SK-N-SH (cell line): ENCODE measurements around the gene CDK5RAP2. TPM values are rescaled to one million over a fixed set of nuclear protein-coding genes. Genes with fewer than 3 reads are reported as not detected.
A peak's percentile ranks its signal among the peaks of the same experiment; 100 is the strongest.

ENCODE experiments used
- CTCF ChIA-PET: fragments of 300-600, 350-600 bp; formaldehyde crosslinking; extraction: SDS; loops from one replicate; lab custom pipeline; 2021; lab: Yijun Ruan, JAX
- POLR2A ChIA-PET: fragments of 350-600 bp; sonication (Branson Sonifier 250); formaldehyde crosslinking; extraction: SDS; loops from one replicate; lab custom pipeline; 2020; ENCODE audit warnings: antibody characterized with exemption, inconsistent platforms; lab: Yijun Ruan, JAX
- DNase-seq: peaks from one replicate; pipeline ENCODE4 v3.0.0; 2012
- H2AFZ ChIP-seq: fragments of 200-600 bp; sonication (generic); 2 replicates; pipeline ENCODE4 v1.8.1; 2016; ENCODE audit warnings: antibody characterized with exemption, mild to moderate bottlenecking, low read depth
- H3F3A ChIP-seq: fragments of 200-600 bp; sonication (generic); replicated peaks from 2 replicates; pipeline ENCODE3; 2016; ENCODE audit warnings: antibody characterized with exemption, mild to moderate bottlenecking; ENCODE audit not compliant: insufficient read depth
- H3K27ac ChIP-seq, 2 experiments: fragments of 200-500 bp in 1 of 2; fragments of 200-600 bp in 1 of 2; sonication (Bioruptor generic) in 1 of 2; sonication (generic), shearing (Covaris generic) in 1 of 2; 2 replicates each; pipeline versions ENCODE4 v1.5.1 to v1.6.1; 2014 to 2016; ENCODE audit warnings: low read depth in 2 of 2, inconsistent platforms in 1 of 2, low read length in 1 of 2, mild to moderate bottlenecking in 1 of 2, mixed read lengths in 1 of 2
- H3K27me3 ChIP-seq: fragments of 200-600 bp; sonication (generic), shearing (Covaris generic); 2 replicates; pipeline ENCODE4 v1.6.1; 2016; ENCODE audit warnings: mixed run types; ENCODE audit not compliant: insufficient read depth
- H3K36me3 ChIP-seq, 2 experiments: fragments of 200-500 bp in 1 of 2; fragments of 200-600 bp in 1 of 2; sonication (Bioruptor generic) in 1 of 2; sonication (generic) in 1 of 2; replicated peaks in 1 of 2; 2 replicates each; pipeline versions ENCODE3 to v1.5.1; 2014 to 2016; ENCODE audit warnings: low read length in 1 of 2, mild to moderate bottlenecking in 1 of 2; ENCODE audit not compliant: insufficient read depth in 2 of 2, control insufficient read depth in 1 of 2
- H3K4me1 ChIP-seq, 2 experiments: fragments of 200-500 bp in 1 of 2; fragments of 200-600 bp in 1 of 2; sonication (Bioruptor generic) in 1 of 2; sonication (generic), shearing (Covaris generic) in 1 of 2; 2 replicates each; pipeline versions ENCODE4 v1.5.1 to v1.6.1; 2014 to 2016; ENCODE audit warnings: low read depth in 1 of 2, low read length in 1 of 2, mixed run types in 1 of 2; ENCODE audit not compliant: insufficient read depth in 2 of 2, control insufficient read depth in 1 of 2
- H3K4me2 ChIP-seq: fragments of 200-600 bp; sonication (generic), shearing (Covaris generic); 2 replicates; pipeline ENCODE4 v1.6.1; 2017; ENCODE audit warnings: mixed run types
- H3K4me3 ChIP-seq, 2 experiments: fragments of 200-500 bp in 1 of 2; fragments of 200-600 bp in 1 of 2; sonication (Bioruptor generic) in 1 of 2; sonication (generic), shearing (Covaris generic) in 1 of 2; 2 replicates each; pipeline versions ENCODE4 v1.5.1 to v1.8.1; 2014 to 2016; ENCODE audit warnings: low read depth in 2 of 2, inconsistent platforms in 1 of 2, low read length in 1 of 2, mild to moderate bottlenecking in 1 of 2, mixed read lengths in 1 of 2, moderate library complexity in 1 of 2
- H3K79me2 ChIP-seq: fragments of 200-600 bp; sonication (generic); 2 replicates; pipeline ENCODE4 v1.8.1; 2017; ENCODE audit warnings: mild to moderate bottlenecking; ENCODE audit not compliant: insufficient read depth
- H3K9ac ChIP-seq: fragments of 200-600 bp; sonication (generic); 2 replicates; pipeline ENCODE4 v1.6.1; 2017; ENCODE audit warnings: mixed run types
- H3K9me2 ChIP-seq: fragments of 200-600 bp; sonication (generic); 2 replicates; pipeline ENCODE4 v1.6.1; 2017; ENCODE audit warnings: mixed run types
- H3K9me3 ChIP-seq: fragments of 200-600 bp; sonication (generic); 2 replicates; pipeline ENCODE4 v1.6.1; 2017; ENCODE audit warnings: mixed run types, mild to moderate bottlenecking, moderate library complexity
- H4K20me1 ChIP-seq: fragments of 200-600 bp; sonication (generic); 2 replicates; pipeline ENCODE4 v1.6.1; 2017; ENCODE audit warnings: mild to moderate bottlenecking, mixed run types; ENCODE audit not compliant: insufficient read depth
- CHD2 ChIP-seq: fragments of 150-350 bp; IDR thresholded peaks from 2 replicates; pipeline ENCODE4 v1.6.1; 2018; ENCODE audit warnings: low read length; ENCODE audit not compliant: partially characterized antibody
- FOSL2 ChIP-seq: IDR thresholded peaks from 2 replicates; pipeline ENCODE4 v1.4.0; 2012; ENCODE audit warnings: low read depth, mild to moderate bottlenecking, moderate library complexity, borderline replicate concordance
- RAD21 ChIP-seq: IDR thresholded peaks from 2 replicates; pipeline ENCODE4 v1.6.1; 2012; ENCODE audit warnings: mild to moderate bottlenecking, low read length
- TAF1 ChIP-seq: IDR thresholded peaks from 2 replicates; pipeline ENCODE4 v1.6.1; 2012; ENCODE audit warnings: low read depth, mild to moderate bottlenecking, low read length, moderate library complexity, borderline replicate concordance
- WGBS: methylation state at CpG from one replicate; pipeline ENCODE4 v1.1.6; 2017; ENCODE audit warnings: low lambda C conversion rate; 5-methylcytosine and 5-hydroxymethylcytosine counted together
- polyA plus RNA-seq, 3 experiments: library from polyadenylated mRNA; depleted of rRNA; stranded (reverse); fragments of >200 nt; gene quantifications; 2 replicates each; pipeline ENCODE4 v1.2.3, GENCODE V29; 2012
- TF ChIP-seq, protein P1 (sequence below): fragments of 150-350 bp; IDR thresholded peaks from 2 replicates; pipeline ENCODE4 v1.6.1; 2017; ENCODE audit warnings: antibody characterized with exemption, low read length, low read depth, borderline replicate concordance
- TF ChIP-seq, protein P2 (sequence below): fragments of 200-600 bp; sonication (generic); IDR thresholded peaks from 2 replicates; pipeline ENCODE4 v1.6.1; 2017; ENCODE audit warnings: antibody characterized with exemption, mild to moderate bottlenecking, moderate library complexity

Gene CDK5RAP2
- polyA plus RNA-seq, 1 of the 3 experiments (the other 2 are of a cell fraction) = 20.7 TPM

DNA sequence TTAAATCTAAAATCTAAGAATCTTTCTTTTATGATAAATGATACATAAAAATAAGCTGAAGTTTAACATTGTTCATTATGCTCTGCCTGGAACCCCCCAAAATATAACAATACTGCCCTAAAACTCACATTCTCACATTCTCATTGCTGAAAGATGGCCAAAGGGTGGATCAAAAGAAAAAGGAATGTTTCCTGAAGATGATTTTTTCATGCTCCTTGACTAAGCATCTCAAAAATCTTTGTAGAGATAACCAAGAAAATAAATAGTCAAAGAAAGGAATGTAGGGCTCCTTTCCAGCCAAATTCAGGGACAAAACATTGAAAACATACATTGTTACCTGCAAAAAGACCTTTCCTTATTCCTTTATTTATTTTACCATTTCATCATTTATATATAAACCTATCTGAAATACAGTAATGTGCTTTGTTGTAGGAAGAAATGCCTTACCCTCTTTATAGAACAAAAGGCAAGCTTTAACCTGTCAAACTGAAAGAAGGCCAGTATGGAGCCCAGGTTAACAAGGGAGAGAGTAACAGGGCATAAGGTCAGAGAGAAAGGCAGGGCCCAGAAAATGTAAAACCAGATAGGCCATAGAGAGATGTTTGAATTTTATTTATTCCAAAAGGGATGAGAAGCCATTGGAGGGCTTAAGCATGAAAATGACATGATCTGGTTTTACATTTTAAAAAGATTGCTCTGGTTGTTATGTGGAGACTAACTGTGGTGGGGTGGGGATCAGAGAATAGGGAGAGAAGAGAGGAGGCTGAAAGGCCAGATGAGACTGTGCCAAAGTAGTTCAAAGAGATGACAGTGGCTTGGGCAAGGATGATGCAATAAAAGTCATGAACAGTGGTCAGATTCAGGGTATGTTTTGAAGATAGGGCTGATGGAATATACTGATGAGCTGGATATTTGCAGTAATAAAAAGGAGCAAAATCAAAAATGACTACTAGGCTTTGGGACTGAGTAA lies 37.3 kb upstream of the CDK5RAP2 start:
- Histone ChIP-seq H3K9me2 (no peaks in the 10 kb centered on the region), H3K4me1 (peaks cover 0 to 14% of the 10 kb centered on the region in 2 experiments; a peak in 2 of 4 replicates), H4K20me1 (no peaks in the 10 kb centered on the region), H3K27ac (peak overlapping the region in 1 of 2 experiments; percentile 33; a peak in 3 of 4 replicates), H2AFZ (peak overlapping the region; percentile 27; the same call in 1 of the 2 replicates), H3K79me2 (no peaks in the 10 kb centered on the region), H3K9me3 (no peaks in the 10 kb centered on the region), H3K36me3 (no peaks in the 10 kb centered on the region), H3K4me2 (no peak overlapping the region), H3K4me3 (no peak overlapping the region), H3F3A (peaks cover 15% of the 10 kb centered on the region), H3K9ac (no peak overlapping the region), H3K27me3 (no peaks in the 10 kb centered on the region)
- no peak for DNase-seq
- POLR2A ChIA-PET = no interaction called here
- no peak for TF ChIP-seq RAD21
- TF ChIP-seq, protein P1, sequence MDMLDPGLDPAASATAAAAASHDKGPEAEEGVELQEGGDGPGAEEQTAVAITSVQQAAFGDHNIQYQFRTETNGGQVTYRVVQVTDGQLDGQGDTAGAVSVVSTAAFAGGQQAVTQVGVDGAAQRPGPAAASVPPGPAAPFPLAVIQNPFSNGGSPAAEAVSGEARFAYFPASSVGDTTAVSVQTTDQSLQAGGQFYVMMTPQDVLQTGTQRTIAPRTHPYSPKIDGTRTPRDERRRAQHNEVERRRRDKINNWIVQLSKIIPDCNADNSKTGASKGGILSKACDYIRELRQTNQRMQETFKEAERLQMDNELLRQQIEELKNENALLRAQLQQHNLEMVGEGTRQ = no peak
- TF ChIP-seq CHD2 = no peak
- TF ChIP-seq FOSL2 = no peak
- CTCF ChIA-PET = interaction anchor here (0.6 to 3.2 kb wide), 5 partner anchors 93 to 443 kb away, joined by 3 to 11 read pairs (median 3); no protein-coding TSS in a partner anchor

DNA sequence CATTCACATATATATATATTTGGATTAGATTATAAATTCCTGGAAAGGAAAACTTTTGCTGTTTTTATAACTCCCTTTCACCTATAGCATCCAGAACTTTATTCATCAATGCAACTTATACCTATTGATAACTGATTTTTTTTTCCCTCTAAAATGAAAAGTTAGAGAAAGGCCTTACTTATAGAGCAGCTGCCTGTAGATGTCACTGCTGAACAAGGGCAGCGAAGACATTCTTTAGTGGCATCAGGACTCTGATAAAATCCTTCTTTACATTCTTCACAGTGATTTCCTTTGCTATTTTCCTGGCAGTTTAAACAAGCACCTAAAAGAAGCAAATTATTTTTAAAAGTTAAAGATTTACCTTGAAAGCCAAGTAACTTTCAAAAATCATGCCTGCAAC lies 32.3 kb upstream of the CDK5RAP2 start:
- Histone ChIP-seq H3K9me2 (no peaks in the 10 kb centered on the region), H4K20me1 (no peaks in the 10 kb centered on the region), H3F3A (peaks cover 15% of the 10 kb centered on the region), H3K79me2 (no peaks in the 10 kb centered on the region), H3K4me3 (no peak overlapping the region), H3K4me2 (no peak overlapping the region), H3K9me3 (0 out of 2 replicates have a peak, but pooled peaks cover 3% of the 10 kb centered on the region), H3K9ac (no peak overlapping the region), H3K27me3 (no peaks in the 10 kb centered on the region), H3K36me3 (peaks cover under 1 to 10% of the 10 kb centered on the region in 2 experiments), H3K27ac (no peak overlapping the region), H2AFZ (no peak overlapping the region), H3K4me1 (peaks cover 0 to 10% of the 10 kb centered on the region in 2 experiments; a peak in 2 of 4 replicates)
- ChIA-PET CTCF (interaction anchor here (0.7 to 1.6 kb wide), 7 partner anchors 12 to 448 kb away, joined by 3 to 8 read pairs (median 3); no protein-coding TSS in a partner anchor), POLR2A (no interaction called here)
- WGBS = 91% methylated on average over 1 of the region's 1 CpG
- no peak for DNase-seq
- TF ChIP-seq, protein P2, sequence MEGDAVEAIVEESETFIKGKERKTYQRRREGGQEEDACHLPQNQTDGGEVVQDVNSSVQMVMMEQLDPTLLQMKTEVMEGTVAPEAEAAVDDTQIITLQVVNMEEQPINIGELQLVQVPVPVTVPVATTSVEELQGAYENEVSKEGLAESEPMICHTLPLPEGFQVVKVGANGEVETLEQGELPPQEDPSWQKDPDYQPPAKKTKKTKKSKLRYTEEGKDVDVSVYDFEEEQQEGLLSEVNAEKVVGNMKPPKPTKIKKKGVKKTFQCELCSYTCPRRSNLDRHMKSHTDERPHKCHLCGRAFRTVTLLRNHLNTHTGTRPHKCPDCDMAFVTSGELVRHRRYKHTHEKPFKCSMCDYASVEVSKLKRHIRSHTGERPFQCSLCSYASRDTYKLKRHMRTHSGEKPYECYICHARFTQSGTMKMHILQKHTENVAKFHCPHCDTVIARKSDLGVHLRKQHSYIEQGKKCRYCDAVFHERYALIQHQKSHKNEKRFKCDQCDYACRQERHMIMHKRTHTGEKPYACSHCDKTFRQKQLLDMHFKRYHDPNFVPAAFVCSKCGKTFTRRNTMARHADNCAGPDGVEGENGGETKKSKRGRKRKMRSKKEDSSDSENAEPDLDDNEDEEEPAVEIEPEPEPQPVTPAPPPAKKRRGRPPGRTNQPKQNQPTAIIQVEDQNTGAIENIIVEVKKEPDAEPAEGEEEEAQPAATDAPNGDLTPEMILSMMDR = peak; percentile 37
- TF ChIP-seq RAD21 (peak; percentile 53), TAF1 (no peak)
